Naive thymus-derived CD4-positive, alpha-beta T cell (primary cell): Measurements from ENCODE around the gene CHAD. TPM values are rescaled to one million over a fixed set of nuclear protein-coding genes. Genes with fewer than 3 reads are reported as not detected.

Experiments used
- ATAC-seq: fragments of 150-1000 bp; cut with Tn5 transposase; 2 replicates; pipeline ENCODE4 v1.10.0; 2021; ENCODE audit warnings: mild to moderate bottlenecking, moderate library complexity
- CTCF ChIA-PET: fragments of 350-600 bp; sonication (Branson Sonifier 250); formaldehyde crosslinking; loops from one replicate; lab custom pipeline; 2021; ENCODE audit warnings: antibody characterized with exemption; lab: Charles Lee
- POLR2A ChIA-PET: fragments of 350-600 bp; sonication (Branson Sonifier 250); formaldehyde crosslinking; loops from one replicate; lab custom pipeline; 2021; ENCODE audit warnings: antibody characterized with exemption, inconsistent platforms; lab: Charles Lee
- DNase-seq, 9 donors: peaks; one replicate each; pipeline versions ENCODE4 v3.0.0 to v3.0.0-alpha.2; 2020 to 2022; ENCODE audit warnings: mixed read lengths in 1 of 9
- H3K27ac ChIP-seq: one replicate; pipeline ENCODE4 v1.7.0; 2013; ENCODE audit warnings: mild to moderate bottlenecking, low read depth, low read length, moderate library complexity
- H3K27me3 ChIP-seq, 2 donors: one replicate each; pipeline ENCODE4 v1.7.0; 2013; ENCODE audit warnings: low read length in 2 of 2, mild to moderate bottlenecking in 2 of 2, moderate library complexity in 2 of 2; ENCODE audit not compliant: control insufficient read depth in 2 of 2, insufficient read depth in 2 of 2
- H3K36me3 ChIP-seq, 3 experiments: 1 replicate in 2 of 3; 2 replicates in 1 of 3; pipeline ENCODE4 v1.7.0; 2013; ENCODE audit warnings: low read length in 3 of 3, mild to moderate bottlenecking in 3 of 3, moderate library complexity in 1 of 3; ENCODE audit not compliant: insufficient read depth in 3 of 3, control insufficient read depth in 2 of 3
- H3K4me1 ChIP-seq, 2 donors: one replicate each; pipeline ENCODE4 v1.7.0; 2013; ENCODE audit warnings: low read length in 2 of 2, mild to moderate bottlenecking in 2 of 2, moderate library complexity in 1 of 2; ENCODE audit not compliant: control insufficient read depth in 2 of 2, insufficient read depth in 2 of 2
- H3K4me3 ChIP-seq: 2 replicates; pipeline ENCODE4 v1.7.0; 2013; ENCODE audit warnings: mild to moderate bottlenecking, low read length
- H3K9me3 ChIP-seq, 3 experiments: 1 replicate in 2 of 3; 2 replicates in 1 of 3; pipeline ENCODE4 v1.7.0; 2013; ENCODE audit warnings: low read length in 3 of 3; ENCODE audit not compliant: control insufficient read depth in 2 of 3
- H3K27ac Mint-ChIP-seq, 9 donors: one replicate each; pipeline ENCODE4 v1.8.0; 2020 to 2022; ENCODE audit warnings: mixed read lengths in 9 of 9, mild to moderate bottlenecking in 8 of 9, moderate library complexity in 5 of 9, inconsistent platforms in 2 of 9
- H3K27me3 Mint-ChIP-seq, 5 donors: one replicate each; pipeline ENCODE4 v1.8.0; 2021 to 2022; ENCODE audit warnings: mixed read lengths in 5 of 5, mild to moderate bottlenecking in 1 of 5
- H3K36me3 Mint-ChIP-seq, 5 donors: one replicate each; pipeline ENCODE4 v1.8.0; 2020 to 2022; ENCODE audit warnings: mixed read lengths in 5 of 5, mild to moderate bottlenecking in 3 of 5, inconsistent platforms in 1 of 5
- H3K4me1 Mint-ChIP-seq, 7 donors: one replicate each; pipeline ENCODE4 v1.8.0; 2020 to 2022; ENCODE audit warnings: mixed read lengths in 7 of 7, mild to moderate bottlenecking in 3 of 7, inconsistent platforms in 1 of 7
- H3K4me3 Mint-ChIP-seq, 10 donors: one replicate each; pipeline ENCODE4 v1.8.0; 2020 to 2022; ENCODE audit warnings: mild to moderate bottlenecking in 10 of 10, mixed read lengths in 10 of 10, moderate library complexity in 6 of 10, inconsistent platforms in 2 of 10
- H3K9me3 Mint-ChIP-seq, 11 donors: one replicate each; pipeline ENCODE4 v1.8.0; 2020 to 2022; ENCODE audit warnings: mixed read lengths in 11 of 11, mild to moderate bottlenecking in 4 of 11, inconsistent platforms in 1 of 11, moderate library complexity in 1 of 11
- intact Hi-C, 2 donors: fragments of 100-400 bp; cut with micrococcal nuclease; formaldehyde crosslinking; loops; one replicate each; pipeline ENCODE4 v1.15.1; 2023
- polyA plus RNA-seq, 2 donors: library from polyadenylated mRNA; unstranded; fragments of 300-500 nt; fragmentation: Illumina TruSeq; gene quantifications; one replicate each; pipeline ENCODE4 v1.2.3, GENCODE V29; 2021
- total RNA-seq, 6 experiments: library from RNA in 5 of 6; stranded (reverse) in 5 of 6; gene quantifications; 1 replicate in 5 of 6; 2 replicates in 1 of 6; pipeline ENCODE4 v1.2.3 and lab custom pipeline; 2021 to 2026

Gene CHAD
- total and polyA plus RNA-seq, 7 experiments from 2014 or later: not detected

DNA sequence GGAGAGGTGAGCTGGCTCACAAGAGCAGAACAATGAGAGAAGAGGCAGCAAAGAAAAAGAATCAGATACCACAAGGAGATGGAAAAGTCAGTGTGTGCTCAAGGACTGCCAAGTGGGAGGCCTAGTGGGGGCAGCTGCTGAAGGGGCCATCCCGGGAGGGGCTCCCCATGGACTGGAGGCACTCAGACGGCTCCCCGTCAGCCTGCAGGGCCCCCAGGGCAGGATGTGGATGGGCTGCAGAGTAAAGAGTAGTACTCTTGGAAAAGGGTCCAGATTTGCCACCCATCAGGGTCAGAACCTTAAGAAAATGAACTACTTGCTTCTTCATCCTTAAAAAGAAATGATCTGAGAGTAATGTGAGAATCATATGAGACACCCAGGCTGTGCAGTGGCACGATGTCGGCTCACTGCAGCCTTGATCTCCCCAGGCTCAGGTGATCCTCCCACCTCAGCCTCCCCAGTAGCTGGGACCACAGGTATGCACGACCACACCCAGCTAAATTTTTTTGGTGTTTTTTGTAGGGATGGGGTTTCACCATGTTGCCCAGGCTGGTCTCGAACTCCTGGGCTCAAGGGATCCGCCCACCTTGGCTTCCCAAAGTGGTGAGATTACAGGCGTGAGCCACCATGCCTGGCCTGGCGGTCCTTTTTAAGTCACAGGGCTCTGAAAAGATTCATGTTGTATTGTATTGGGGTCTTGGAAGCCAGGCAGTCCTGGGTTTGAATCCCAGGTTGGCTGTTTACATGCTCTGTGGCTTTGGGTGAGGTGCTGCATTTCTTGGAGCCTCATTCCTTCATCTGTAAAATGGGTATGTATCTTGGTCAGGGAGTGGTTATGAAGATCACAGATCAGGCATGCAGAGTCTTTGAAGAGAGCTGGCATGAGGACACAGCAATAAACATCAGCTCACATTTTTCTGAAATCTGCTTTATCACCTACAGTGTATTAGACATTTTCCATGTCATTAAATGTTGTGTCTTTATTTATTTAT lies 27.5 kb downstream of the CHAD start:
- Histone ChIP-seq H3K9me3 (no peaks in the 10 kb centered on the region), H3K27me3 (no peaks in the 10 kb centered on the region), H3K4me1 (no peaks in the 10 kb centered on the region), H3K27ac (no peak overlapping the region), H3K36me3 (peaks cover 0 to 6% (median 0%) of the 10 kb centered on the region in 3 experiments), H3K4me3 (no peak overlapping the region)
- Mint-ChIP-seq H3K9me3 (no peaks in the 10 kb centered on the region), H3K27me3 (no peaks in the 10 kb centered on the region), H3K27ac (peak overlapping the region in 2 of 9 donors; percentile 1 to 75), H3K4me1 (peaks cover 0 to 2% (median 0%) of the 10 kb centered on the region in 7 donors), H3K4me3 (no peak overlapping the region), H3K36me3 (peaks cover 0 to 7% (median 4%) of the 10 kb centered on the region in 5 donors)
- ATAC-seq: no peak
- ChIA-PET CTCF (no interaction called here), POLR2A (no interaction called here)
- intact Hi-C loops: no loop called here
- DNase-seq: no peak

DNA sequence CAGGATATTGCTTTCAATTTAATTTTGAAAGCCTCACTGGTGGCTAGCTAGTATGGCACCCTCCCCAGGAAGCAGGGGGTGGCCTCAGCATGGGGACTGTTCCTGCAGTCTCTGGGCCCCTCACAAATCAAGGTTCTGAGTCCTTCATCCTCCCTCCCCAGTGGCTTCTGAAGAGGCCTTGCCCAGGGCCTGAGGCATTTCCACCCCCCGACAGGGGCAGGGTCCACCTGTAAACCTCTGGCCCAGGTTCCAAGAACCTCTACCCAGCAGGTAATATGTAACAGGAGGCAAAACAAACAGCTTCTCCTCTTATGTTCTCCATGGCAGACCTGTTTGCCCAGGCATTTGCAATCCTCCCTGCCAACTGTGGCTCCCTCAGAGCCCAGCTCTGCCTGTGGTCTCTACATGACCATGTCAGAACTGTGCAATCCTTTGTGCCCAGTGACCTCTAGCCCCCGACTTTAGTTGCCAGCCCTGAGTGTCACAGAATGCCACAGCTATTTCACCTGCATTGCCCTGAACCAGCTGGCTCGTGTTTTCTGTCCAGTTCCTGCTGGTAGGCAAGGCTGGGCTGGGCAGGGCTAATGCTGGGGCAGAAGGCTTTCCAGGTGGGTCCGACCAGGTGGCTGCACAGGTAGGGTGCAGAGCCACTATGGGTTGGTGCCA lies 28.4 kb downstream of the CHAD start:
- Mint-ChIP-seq H3K4me3 (no peak overlapping the region), H3K36me3 (peaks cover 0 to 7% (median 4%) of the 10 kb centered on the region in 5 donors), H3K9me3 (no peaks in the 10 kb centered on the region), H3K4me1 (peaks cover 0 to 2% (median 0%) of the 10 kb centered on the region in 7 donors), H3K27ac (peak overlapping the region in 2 of 9 donors; percentile 1 to 75), H3K27me3 (no peaks in the 10 kb centered on the region)
- Histone ChIP-seq H3K27ac (no peak overlapping the region), H3K27me3 (no peaks in the 10 kb centered on the region), H3K36me3 (peaks cover 0 to 6% (median 0%) of the 10 kb centered on the region in 3 experiments), H3K9me3 (no peaks in the 10 kb centered on the region), H3K4me1 (no peaks in the 10 kb centered on the region), H3K4me3 (no peak overlapping the region)
- ATAC-seq (no peak), DNase-seq (no peak)
- ChIA-PET CTCF (no interaction called here), POLR2A (no interaction called here)
- intact Hi-C loops: no loop called here

DNA sequence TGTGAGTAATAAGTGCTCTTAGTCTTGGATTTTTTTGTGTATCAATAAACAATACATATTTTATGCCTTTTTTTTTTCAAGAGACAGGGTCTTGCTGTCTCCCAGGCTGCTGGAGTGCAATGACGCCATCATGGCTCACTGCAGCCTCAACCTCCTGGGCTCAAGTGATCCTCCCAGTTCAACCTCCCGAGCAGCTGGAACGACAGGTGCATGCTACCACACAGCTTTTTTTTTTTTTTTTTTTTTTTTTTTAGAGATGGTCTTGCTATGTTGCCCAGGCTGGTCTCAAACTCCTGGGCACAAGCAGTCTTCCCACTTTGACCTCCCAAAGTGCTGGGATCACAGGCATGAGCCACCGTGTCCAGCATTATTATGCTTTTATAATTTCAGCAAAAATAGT lies 29.7 kb downstream of the CHAD start:
- Mint-ChIP-seq H3K27ac (no peak overlapping the region), H3K9me3 (no peaks in the 10 kb centered on the region), H3K36me3 (peaks cover 0 to 10% (median 6%) of the 10 kb centered on the region in 5 donors), H3K27me3 (no peaks in the 10 kb centered on the region), H3K4me1 (peaks cover 0 to 2% (median 0%) of the 10 kb centered on the region in 7 donors), H3K4me3 (no peak overlapping the region)
- ChIA-PET CTCF (no interaction called here), POLR2A (no interaction called here)
- Histone ChIP-seq H3K27ac (no peak overlapping the region), H3K4me3 (no peak overlapping the region), H3K27me3 (no peaks in the 10 kb centered on the region), H3K36me3 (peaks cover 0 to 6% (median 0%) of the 10 kb centered on the region in 3 experiments), H3K9me3 (no peaks in the 10 kb centered on the region), H3K4me1 (no peaks in the 10 kb centered on the region)
- ATAC-seq (no peak), DNase-seq (no peak)
- intact Hi-C loops: no loop called here

DNA sequence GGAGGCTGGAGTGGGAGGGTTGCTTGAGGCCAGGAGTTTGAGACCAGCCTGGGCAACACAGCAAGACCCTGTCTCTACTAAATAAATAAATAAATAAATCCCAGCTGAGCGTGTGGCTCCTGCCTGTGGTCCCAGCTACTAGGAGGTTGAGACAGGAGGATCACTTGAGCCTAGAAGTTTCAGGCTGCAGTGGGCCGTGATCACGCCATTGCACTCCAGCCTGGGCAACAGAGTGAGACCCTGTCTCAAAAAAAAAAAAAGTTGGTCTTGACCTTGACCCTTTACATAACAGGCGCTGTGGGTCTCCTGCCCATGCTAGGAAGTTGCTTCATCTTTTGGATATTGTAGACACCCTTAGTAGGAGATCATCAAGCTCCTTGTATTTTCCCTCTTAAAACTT lies 31.3 kb downstream of the CHAD start:
- Histone ChIP-seq H3K36me3 (peaks cover 0 to 6% (median 0%) of the 10 kb centered on the region in 3 experiments), H3K27me3 (no peaks in the 10 kb centered on the region), H3K4me3 (no peak overlapping the region), H3K27ac (no peak overlapping the region), H3K9me3 (no peaks in the 10 kb centered on the region), H3K4me1 (no peaks in the 10 kb centered on the region)
- no peak overlapping the region for H3K4me3 Mint-ChIP-seq
- H3K27me3 Mint-ChIP-seq: no peaks in the 10 kb centered on the region
- POLR2A ChIA-PET: interaction anchor here (0.6 kb wide), 1 partner anchor 17 kb away, joined by 3 read pairs; no protein-coding TSS in a partner anchor
- peaks cover 0 to 10% (median 6%) of the 10 kb centered on the region in 5 donors for H3K36me3 Mint-ChIP-seq
- CTCF ChIA-PET: interaction anchor here (0.6 kb wide), 1 partner anchor 66 kb away, joined by 4 read pairs; no protein-coding TSS in a partner anchor
- ATAC-seq (no peak), DNase-seq (no peak)
- H3K4me1 Mint-ChIP-seq: peaks cover 0 to 2% (median 0%) of the 10 kb centered on the region in 7 donors
- H3K27ac Mint-ChIP-seq: no peak overlapping the region
- no peaks in the 10 kb centered on the region for H3K9me3 Mint-ChIP-seq
- intact Hi-C loops: no loop called here

DNA sequence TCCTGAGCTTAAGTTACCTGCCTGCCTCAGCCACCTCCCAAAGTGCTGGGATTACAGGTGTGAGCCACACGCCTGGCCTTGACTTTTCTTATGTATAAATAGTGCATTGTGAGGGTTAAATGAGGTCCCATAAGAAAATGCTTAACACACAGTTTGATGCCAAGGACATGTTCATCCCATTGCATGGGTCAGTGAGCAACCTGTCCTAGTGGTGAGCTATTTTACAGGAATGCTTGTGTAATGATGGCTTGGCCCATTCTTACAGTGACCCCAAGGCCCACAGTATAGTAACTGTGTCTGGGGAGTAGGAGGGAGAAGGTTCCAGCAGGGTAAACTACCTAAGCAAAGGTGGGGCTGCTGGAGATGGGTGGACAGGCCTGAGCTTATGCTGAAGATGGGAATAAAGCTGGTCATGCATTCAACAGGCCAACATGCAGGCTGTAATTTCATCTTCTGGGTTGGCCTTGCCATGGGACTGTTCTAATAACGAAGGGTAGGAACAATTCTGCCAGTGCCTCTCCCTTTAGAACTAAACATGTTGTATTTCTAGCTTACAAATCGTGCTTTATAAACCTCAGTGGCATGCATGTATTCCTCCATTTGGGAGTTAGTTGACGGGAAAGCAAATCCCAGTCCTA lies 36.4 kb downstream of the CHAD start:
- H3K27ac Mint-ChIP-seq: no peak overlapping the region
- intact Hi-C loops: no loop called here
- ATAC-seq (no peak), DNase-seq (no peak)
- Histone ChIP-seq H3K27ac (no peak overlapping the region), H3K4me1 (peaks cover 3 to 4% of the 10 kb centered on the region in 2 donors), H3K9me3 (no peaks in the 10 kb centered on the region), H3K36me3 (no peaks in the 10 kb centered on the region), H3K4me3 (no peak overlapping the region), H3K27me3 (no peaks in the 10 kb centered on the region)
- ChIA-PET POLR2A (interaction anchor here (1.2 kb wide), 1 partner anchor 11 kb away, joined by 3 read pairs; no protein-coding TSS in a partner anchor), CTCF (no interaction called here)
- H3K4me3 Mint-ChIP-seq: no peak overlapping the region
- peaks cover 0 to 8% (median 4%) of the 10 kb centered on the region in 5 donors for H3K36me3 Mint-ChIP-seq
- no peaks in the 10 kb centered on the region for H3K27me3 Mint-ChIP-seq
- H3K4me1 Mint-ChIP-seq: peaks cover 5 to 12% (median 8%) of the 10 kb centered on the region in 7 donors
- H3K9me3 Mint-ChIP-seq: no peaks in the 10 kb centered on the region

DNA sequence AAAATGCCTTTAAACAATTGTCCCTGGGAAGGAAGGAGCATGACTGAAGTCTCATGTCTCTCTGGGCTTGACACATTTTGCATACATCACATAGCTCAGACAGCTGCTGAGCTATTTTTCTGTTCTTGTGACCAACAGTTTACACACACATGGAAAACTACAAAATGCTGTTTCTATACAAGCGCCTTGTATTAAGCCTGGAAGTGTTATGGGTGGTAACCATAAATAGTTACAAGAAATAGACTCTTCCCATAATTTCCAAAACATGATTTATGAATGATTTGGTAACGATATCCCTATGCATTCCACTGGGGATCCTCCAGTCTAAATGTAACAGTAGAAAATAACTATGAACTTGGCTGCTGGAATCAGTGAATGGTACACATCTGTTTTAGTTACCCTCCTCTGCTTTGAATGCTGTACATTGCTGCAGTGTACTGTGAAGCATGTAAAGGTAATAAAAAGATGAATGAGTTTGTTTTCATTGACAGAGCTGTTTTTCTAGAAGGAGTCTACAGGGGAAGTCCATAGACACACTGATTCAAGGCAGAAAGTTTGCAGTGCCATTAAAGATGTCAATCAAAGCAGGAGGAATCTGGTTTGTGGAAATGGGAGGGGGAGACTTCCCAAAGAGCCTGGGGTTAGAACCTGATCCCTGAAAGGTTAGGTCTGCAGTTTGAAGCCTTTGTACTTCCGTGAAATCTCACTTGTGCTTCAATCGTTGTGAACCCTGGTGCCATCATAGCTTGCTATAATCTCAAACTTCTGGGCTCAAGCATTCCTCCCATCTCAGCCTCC lies 37.7 kb downstream of the CHAD start:
- no peaks in the 10 kb centered on the region for H3K27me3 Mint-ChIP-seq
- peaks cover 10 to 20% (median 16%) of the 10 kb centered on the region in 7 donors for H3K4me1 Mint-ChIP-seq
- POLR2A ChIA-PET: no interaction called here

More for the DNA sequence above, 37.7 kb downstream of the CHAD start:
- H3K9me3 Mint-ChIP-seq: peaks cover 0 to 1% (median 0%) of the 10 kb centered on the region in 11 donors
- H3K27ac Mint-ChIP-seq: peak overlapping the region in 1 of 9 donors; percentile 15
- Histone ChIP-seq H3K36me3 (no peaks in the 10 kb centered on the region), H3K4me1 (peaks cover 11 to 12% of the 10 kb centered on the region in 2 donors), H3K27ac (no peak overlapping the region), H3K27me3 (no peaks in the 10 kb centered on the region), H3K4me3 (no peak overlapping the region), H3K9me3 (no peaks in the 10 kb centered on the region)
- no peak overlapping the region for H3K4me3 Mint-ChIP-seq
- DNase-seq (no peak), ATAC-seq (no peak)
- intact Hi-C loops: no loop called here
- peaks cover 0 to 8% (median 2%) of the 10 kb centered on the region in 5 donors for H3K36me3 Mint-ChIP-seq
- CTCF ChIA-PET: no interaction called here
